Measurements from ENCODE around the gene FGD2.

DNA sequence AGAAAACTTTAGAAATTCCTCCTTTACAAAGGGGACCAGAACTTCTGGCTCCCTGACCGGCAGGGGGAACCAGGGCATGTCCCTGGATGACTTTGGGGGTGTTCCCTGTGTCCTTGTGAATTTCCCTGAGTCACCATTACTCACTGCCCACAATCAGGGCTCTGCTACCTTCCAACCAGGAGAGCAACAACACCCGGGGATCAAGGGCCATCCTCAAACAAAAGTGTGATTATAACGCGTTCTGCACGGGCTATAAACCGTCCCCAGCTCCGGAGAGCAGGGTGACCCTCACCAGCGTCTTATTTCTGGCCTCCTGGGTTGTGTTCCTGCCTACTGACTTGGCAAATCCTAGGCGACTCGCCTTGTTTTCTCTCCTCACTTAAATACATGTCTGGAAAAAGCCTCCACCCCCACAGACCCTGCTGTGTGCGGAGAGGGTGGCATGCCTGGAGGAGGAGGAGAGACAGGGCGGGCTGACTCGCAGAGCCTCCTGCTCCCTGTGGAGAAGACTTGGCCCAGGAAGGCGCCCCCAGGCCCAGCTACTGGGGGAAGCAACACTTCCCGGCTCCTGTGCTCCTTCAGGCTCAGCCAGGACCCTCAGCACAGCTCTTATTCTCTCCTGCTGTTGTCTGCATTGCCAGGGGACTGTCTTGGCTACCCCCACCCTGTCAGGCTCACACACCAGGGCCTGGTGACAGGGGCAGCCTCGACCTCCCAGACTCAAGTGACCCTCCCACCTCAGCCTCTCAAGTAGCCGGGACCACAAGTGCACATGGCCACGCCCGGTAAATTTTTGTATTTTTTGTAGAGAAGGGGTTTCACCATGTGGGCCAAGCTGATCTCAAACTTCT lies 54.1 kb downstream of the FGD2 start:
- TF ChIP-seq, protein P1, sequence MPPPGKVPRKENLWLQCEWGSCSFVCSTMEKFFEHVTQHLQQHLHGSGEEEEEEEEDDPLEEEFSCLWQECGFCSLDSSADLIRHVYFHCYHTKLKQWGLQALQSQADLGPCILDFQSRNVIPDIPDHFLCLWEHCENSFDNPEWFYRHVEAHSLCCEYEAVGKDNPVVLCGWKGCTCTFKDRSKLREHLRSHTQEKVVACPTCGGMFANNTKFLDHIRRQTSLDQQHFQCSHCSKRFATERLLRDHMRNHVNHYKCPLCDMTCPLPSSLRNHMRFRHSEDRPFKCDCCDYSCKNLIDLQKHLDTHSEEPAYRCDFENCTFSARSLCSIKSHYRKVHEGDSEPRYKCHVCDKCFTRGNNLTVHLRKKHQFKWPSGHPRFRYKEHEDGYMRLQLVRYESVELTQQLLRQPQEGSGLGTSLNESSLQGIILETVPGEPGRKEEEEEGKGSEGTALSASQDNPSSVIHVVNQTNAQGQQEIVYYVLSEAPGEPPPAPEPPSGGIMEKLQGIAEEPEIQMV (tag; conservative IDR thresholded peaks at IDR 0.05; ENCODE audit: low read depth) = no peak
- TF ChIP-seq SP1 (CRISPR knock-in tag; IDR thresholded peaks at IDR 0.05) (peak; percentile 57; the same call in 1 of the 2 replicates), NR4A1 (CRISPR knock-in tag; IDR thresholded peaks at IDR 0.05) (no peak), NR4A1 (tag; IDR thresholded peaks at IDR 0.05) (peak; percentile 84; the same call in 1 of the 2 replicates), LARP7 (IDR thresholded peaks at IDR 0.05) (no peak), ERF (CRISPR knock-in tag; IDR thresholded peaks at IDR 0.05) (peak; percentile 45; the same call in 1 of the 2 replicates), ZNF121 (CRISPR knock-in tag; conservative IDR thresholded peaks at IDR 0.05) (no peak), U2AF2 (optimal IDR thresholded peaks at IDR 0.05; ENCODE audit: low read depth, low read length) (no peak), TAF1 (IDR thresholded peaks at IDR 0.05; ENCODE audit: control insufficient read depth, extremely low read depth, insufficient read depth, low read length, severe bottlenecking) (no peak), HNRNPUL1 (IDR thresholded peaks at IDR 0.05; ENCODE audit: low read length) (no peak), EZH2 (IDR thresholded peaks at IDR 0.05; ENCODE audit: borderline replicate concordance, low read depth, low read length) (no peak), HMG20A (CRISPR knock-in tag; conservative IDR thresholded peaks at IDR 0.05) (no peak)
- TF ChIP-seq, protein P2, sequence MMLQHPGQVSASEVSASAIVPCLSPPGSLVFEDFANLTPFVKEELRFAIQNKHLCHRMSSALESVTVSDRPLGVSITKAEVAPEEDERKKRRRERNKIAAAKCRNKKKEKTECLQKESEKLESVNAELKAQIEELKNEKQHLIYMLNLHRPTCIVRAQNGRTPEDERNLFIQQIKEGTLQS (IDR thresholded peaks at IDR 0.05) = peak; percentile 90
- TF ChIP-seq, protein P2 (CRISPR knock-in tag; conservative IDR thresholded peaks at IDR 0.05) = peak; percentile 67; the same call in 1 of the 2 replicates
- TF ChIP-seq, protein P3, sequence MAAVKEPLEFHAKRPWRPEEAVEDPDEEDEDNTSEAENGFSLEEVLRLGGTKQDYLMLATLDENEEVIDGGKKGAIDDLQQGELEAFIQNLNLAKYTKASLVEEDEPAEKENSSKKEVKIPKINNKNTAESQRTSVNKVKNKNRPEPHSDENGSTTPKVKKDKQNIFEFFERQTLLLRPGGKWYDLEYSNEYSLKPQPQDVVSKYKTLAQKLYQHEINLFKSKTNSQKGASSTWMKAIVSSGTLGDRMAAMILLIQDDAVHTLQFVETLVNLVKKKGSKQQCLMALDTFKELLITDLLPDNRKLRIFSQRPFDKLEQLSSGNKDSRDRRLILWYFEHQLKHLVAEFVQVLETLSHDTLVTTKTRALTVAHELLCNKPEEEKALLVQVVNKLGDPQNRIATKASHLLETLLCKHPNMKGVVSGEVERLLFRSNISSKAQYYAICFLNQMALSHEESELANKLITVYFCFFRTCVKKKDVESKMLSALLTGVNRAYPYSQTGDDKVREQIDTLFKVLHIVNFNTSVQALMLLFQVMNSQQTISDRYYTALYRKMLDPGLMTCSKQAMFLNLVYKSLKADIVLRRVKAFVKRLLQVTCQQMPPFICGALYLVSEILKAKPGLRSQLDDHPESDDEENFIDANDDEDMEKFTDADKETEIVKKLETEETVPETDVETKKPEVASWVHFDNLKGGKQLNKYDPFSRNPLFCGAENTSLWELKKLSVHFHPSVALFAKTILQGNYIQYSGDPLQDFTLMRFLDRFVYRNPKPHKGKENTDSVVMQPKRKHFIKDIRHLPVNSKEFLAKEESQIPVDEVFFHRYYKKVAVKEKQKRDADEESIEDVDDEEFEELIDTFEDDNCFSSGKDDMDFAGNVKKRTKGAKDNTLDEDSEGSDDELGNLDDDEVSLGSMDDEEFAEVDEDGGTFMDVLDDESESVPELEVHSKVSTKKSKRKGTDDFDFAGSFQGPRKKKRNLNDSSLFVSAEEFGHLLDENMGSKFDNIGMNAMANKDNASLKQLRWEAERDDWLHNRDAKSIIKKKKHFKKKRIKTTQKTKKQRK (IDR thresholded peaks at IDR 0.05; ENCODE audit: borderline replicate concordance, low read depth, low read length) = no peak
